HepG2 (cell line): ENCODE measurements around the gene STK32B. TPM values are rescaled to one million over a fixed set of nuclear protein-coding genes. Genes with fewer than 3 reads are reported as not detected.

ENCODE experiments used
- ATAC-seq: fragments of 200-7000 bp; cut with Tn5 transposase; 3 replicates; pipeline ENCODE4 v1.9.1; 2020; ENCODE audit warnings: mild to moderate bottlenecking, moderate library complexity
- BruUV-seq: library from RNA; stranded (reverse); fragments of 400-500 nt; replicated peaks from 2 replicates; lab custom pipeline; 2021; lab: Mats Ljungman, UMichigan
- CTCF ChIA-PET: fragments of 300-600 bp; formaldehyde crosslinking; extraction: SDS; loops from one replicate; lab custom pipeline; 2021; ENCODE audit warnings: low total read pairs, inconsistent platforms, low intra/inter-chr PET ratio; lab: Yijun Ruan, JAX
- POLR2A ChIA-PET: fragments of 350-600 bp; sonication (Branson Sonifier 250); formaldehyde crosslinking; loops from one replicate; lab custom pipeline; 2020; ENCODE audit warnings: antibody characterized with exemption, inconsistent platforms; lab: Yijun Ruan, JAX
- DNase-seq: peaks from one replicate; pipeline ENCODE4 v3.0.0-alpha.2; 2015; ENCODE audit warnings: low spot score
- FAIRE-seq: peaks from 3 replicates; lab custom pipeline; 2011; peaks lifted over from hg19 to GRCh38; lab: Jason Lieb, UNC
- H2AFZ ChIP-seq: one replicate; pipeline ENCODE4 v1.6.1; 2011; ENCODE audit warnings: low read length, inconsistent platforms
- H3K27ac ChIP-seq: fragments of 300-600 bp; 3 replicates; pipeline ENCODE4 v1.8.0; 2011; ENCODE audit warnings: mixed run types, mild to moderate bottlenecking, mixed read lengths, low read length, inconsistent platforms; ENCODE audit not compliant: insufficient read depth; ENCODE audit errors: extremely low read length
- H3K27me3 ChIP-seq, 2 experiments: fragments of 200-600 bp in 1 of 2; 2 replicates in 1 of 2; 3 replicates in 1 of 2; pipeline versions ENCODE4 v1.6.0 to v1.8.0; 2011; ENCODE audit warnings: low read length in 2 of 2, mild to moderate bottlenecking in 2 of 2, moderate library complexity in 2 of 2, inconsistent platforms in 1 of 2; ENCODE audit not compliant: insufficient read depth in 2 of 2, control insufficient read depth in 1 of 2
- H3K36me3 ChIP-seq, 2 experiments: fragments of 200-600 bp in 1 of 2; replicated peaks in 1 of 2; 2 replicates in 1 of 2; 3 replicates in 1 of 2; pipeline versions ENCODE4 v1.5.1 to v1.8.0; 2011; ENCODE audit warnings: low read length in 2 of 2, inconsistent platforms in 1 of 2; ENCODE audit not compliant: insufficient read depth in 2 of 2, control insufficient read depth in 1 of 2
- H3K4me1 ChIP-seq: 2 replicates; pipeline ENCODE4 v1.5.1; 2012; ENCODE audit warnings: low read length, inconsistent platforms; ENCODE audit not compliant: insufficient read depth
- H3K4me2 ChIP-seq: 2 replicates; pipeline ENCODE4 v1.6.0; 2011; ENCODE audit warnings: low read depth, low read length, inconsistent platforms
- H3K4me3 ChIP-seq, 3 experiments: fragments of 200-600 bp in 1 of 3; sonication (generic), shearing (Covaris generic) in 1 of 3; replicated peaks in 1 of 3; 2 replicates each; pipeline ENCODE4 v1.5.1; 2011 to 2016; ENCODE audit warnings: low read length in 3 of 3, inconsistent platforms in 2 of 3, low read depth in 2 of 3, mild to moderate bottlenecking in 2 of 3, control low read depth in 1 of 3, mixed read lengths in 1 of 3; ENCODE audit not compliant: insufficient read depth in 1 of 3
- H3K79me2 ChIP-seq: one replicate; pipeline ENCODE4 v1.6.1; 2011; ENCODE audit warnings: low read length, inconsistent platforms; ENCODE audit not compliant: insufficient read depth
- H3K9ac ChIP-seq: 2 replicates; pipeline ENCODE4 v1.6.0; 2011; ENCODE audit warnings: mild to moderate bottlenecking, low read depth, low read length, inconsistent platforms; ENCODE audit not compliant: insufficient read depth
- H3K9me3 ChIP-seq: 2 replicates; pipeline ENCODE4 v1.5.1; 2012; ENCODE audit warnings: mild to moderate bottlenecking, low read length
- H4K20me1 ChIP-seq: 2 replicates; pipeline ENCODE4 v1.6.0; 2011; ENCODE audit warnings: inconsistent platforms, mild to moderate bottlenecking, low read length, moderate library complexity; ENCODE audit not compliant: insufficient read depth
- EED ChIP-seq: sonication (generic); formaldehyde crosslinking; IDR thresholded peaks from 2 replicates; pipeline ENCODE4 v1.5.0; 2020; ENCODE audit warnings: mild to moderate bottlenecking, missing genetic modification reagents
- KDM3A ChIP-seq: IDR thresholded peaks from 2 replicates; pipeline ENCODE4 v1.6.1; 2018; ENCODE audit warnings: low read depth, missing compliant biosample characterization
- PLSCR1 ChIP-seq: sonication (generic); formaldehyde crosslinking; IDR thresholded peaks from 2 replicates; pipeline ENCODE4 v1.5.0; 2020; ENCODE audit warnings: missing genetic modification reagents, mild to moderate bottlenecking, borderline replicate concordance
- TOPORS ChIP-seq: sonication (generic); formaldehyde crosslinking; IDR thresholded peaks from 2 replicates; pipeline ENCODE4 v1.8.0; 2023; ENCODE audit warnings: mild to moderate bottlenecking, missing genetic modification reagents
- ZBTB38 ChIP-seq: sonication (generic); formaldehyde crosslinking; IDR thresholded peaks from 2 replicates; pipeline ENCODE4 v1.5.1; 2020; ENCODE audit warnings: mild to moderate bottlenecking, missing genetic modification reagents
- ZNF276 ChIP-seq: sonication (generic); formaldehyde crosslinking; IDR thresholded peaks from 2 replicates; pipeline ENCODE4 v1.4.0; 2020; ENCODE audit warnings: mild to moderate bottlenecking, low read depth, missing genetic modification reagents
- ZNF292 ChIP-seq: sonication (generic); formaldehyde crosslinking; IDR thresholded peaks from 2 replicates; pipeline ENCODE4 v1.8.1; 2022; ENCODE audit warnings: mild to moderate bottlenecking, low read depth, missing genetic modification reagents, borderline replicate concordance
- ZNF329 ChIP-seq: sonication (generic); formaldehyde crosslinking; IDR thresholded peaks from 2 replicates; pipeline ENCODE4 v1.9.0; 2021; ENCODE audit warnings: low read depth, mild to moderate bottlenecking, missing genetic modification reagents
- WGBS: methylation state at CpG from one replicate; pipeline ENCODE4 v1.1.6; 2017; ENCODE audit warnings: low lambda C conversion rate; 5-methylcytosine and 5-hydroxymethylcytosine counted together
- in situ Hi-C: cut with HindIII; loops from 2 replicates; pipeline ENCODE4 v1.10.0; 2017; ENCODE audit warnings: low pct_unique_long_range_greater_than_20kb; ENCODE audit not compliant: extremely low pct_ligation_motif_present
- intact Hi-C: fragments of 100-400 bp; cut with micrococcal nuclease; formaldehyde crosslinking; loops from one replicate; pipeline ENCODE4 v1.10.0; 2022; ENCODE audit not compliant: unreplicated experiment
- polyA plus RNA-seq, 8 experiments: library from polyadenylated mRNA; depleted of rRNA in 3 of 8; stranded (reverse) in 7 of 8; unstranded in 1 of 8; fragments of >200 nt; fragmentation: Illumina TruSeq in 4 of 8; extraction: Trizol in 4 of 8; gene quantifications; 2 replicates each; pipeline versions ENCODE4 v1.2.1 to v1.2.3, GENCODE V29; 2011 to 2016; ENCODE audit warnings: low read depth in 4 of 8, missing spikeins in 1 of 8, mixed read lengths in 1 of 8; ENCODE audit not compliant: insufficient read depth in 1 of 8
- total RNA-seq, 5 experiments: library from RNA; depleted of rRNA; stranded (reverse); fragments of >200 nt; fragmentation: Illumina TruSeq; extraction: Trizol; gene quantifications; 2 replicates each; pipeline ENCODE4 v1.2.3, GENCODE V29; 2016; ENCODE audit warnings: low read depth in 1 of 5

Gene STK32B
- total and polyA plus RNA-seq, 2 of the 13 experiments (the other 11 are each of a cell fraction or from before 2014, with no cell fraction given): not detected

- CTCF ChIA-PET: no interaction called here
Observed at GRCh38 chr4:5125321-5125720, 74.0 kb downstream of the STK32B start.

More at GRCh38 chr4:5125321-5125720, 74.0 kb downstream of the STK32B start:
- Histone ChIP-seq H2AFZ (no peak overlapping the region), H4K20me1 (no peaks in the 10 kb centered on the region), H3K9ac (no peak overlapping the region), H3K4me1 (no peaks in the 10 kb centered on the region), H3K9me3 (no peaks in the 10 kb centered on the region), H3K36me3 (no peaks in the 10 kb centered on the region), H3K27me3 (peaks cover 0 to 3% of the 10 kb centered on the region in 2 experiments; a peak in 3 of 5 replicates), H3K79me2 (no peaks in the 10 kb centered on the region), H3K4me2 (no peak overlapping the region), H3K27ac (no peak overlapping the region), H3K4me3 (no peak overlapping the region)
- 0% methylated on average over 3 of the region's 5 CpGs for WGBS
- FAIRE-seq (no peak), DNase-seq (no peak), ATAC-seq (no peak)
- TF ChIP-seq PLSCR1 (CRISPR knock-in tag) (no peak), ZNF292 (CRISPR knock-in tag) (no peak), TOPORS (CRISPR knock-in tag) (no peak), ZNF276 (no peak), ZBTB38 (CRISPR knock-in tag) (no peak), EED (no peak), ZNF329 (no peak), KDM3A (no peak)
- BruUV-seq: no TSS peak
- POLR2A ChIA-PET: no interaction called here
- intact Hi-C loops: no loop called here
- in situ Hi-C loops: no loop called here
